A549 (cell line): Measurements from ENCODE around the gene MAP2K7. TPM values are rescaled to one million over a fixed set of nuclear protein-coding genes. Genes with fewer than 3 reads are reported as not detected.

Source experiments
- ATAC-seq, 2 experiments: fragments of 200-7000 bp in 1 of 2; fragments of >200 bp in 1 of 2; cut with Nextera tagmentation in 1 of 2; cut with Tn5 transposase in 1 of 2; 3 replicates each; pipeline versions ENCODE4 v1.8.0 to v1.9.1; 2018 to 2020; ENCODE audit warnings: mild to moderate bottlenecking in 1 of 2, moderate library complexity in 1 of 2
- CTCF ChIA-PET: fragments of 300-600 bp; sonication (Branson Sonifier 250); formaldehyde crosslinking; extraction: SDS; loops from one replicate; lab custom pipeline; 2021; ENCODE audit warnings: antibody characterized with exemption, inconsistent platforms; lab: Yijun Ruan, JAX
- POLR2A ChIA-PET: fragments of 350-600 bp; formaldehyde crosslinking; extraction: SDS; loops from one replicate; lab custom pipeline; 2021; ENCODE audit warnings: antibody characterized with exemption, inconsistent platforms; lab: Yijun Ruan, JAX
- DNase-seq, 2 experiments: peaks; one replicate each; pipeline versions ENCODE4 v3.0.0 to v3.0.0-alpha.2; 2011 to 2016; ENCODE audit warnings: low read depth in 1 of 2, low spot score in 1 of 2
- FAIRE-seq: peaks from 2 replicates; lab custom pipeline; 2011; peaks lifted over from hg19 to GRCh38; lab: Jason Lieb, UNC
- H3K27ac ChIP-seq, 2 experiments: fragments of >200 bp; sonication (Bioruptor Twin); formaldehyde crosslinking; 3 replicates each; pipeline ENCODE4 v1.5.1; 2016 to 2017
- H3K4me1 ChIP-seq: fragments of >200 bp; sonication (Bioruptor Twin); formaldehyde crosslinking; 3 replicates; pipeline ENCODE4 v1.6.1; 2016
- H3K4me2 ChIP-seq: fragments of >200 bp; sonication (Bioruptor Twin); formaldehyde crosslinking; 3 replicates; pipeline ENCODE4 v1.6.1; 2016
- H3K4me3 ChIP-seq: fragments of >200 bp; sonication (Bioruptor Twin); formaldehyde crosslinking; 3 replicates; pipeline ENCODE4 v1.5.1; 2016
- H3K9me3 ChIP-seq: fragments of >200 bp; sonication (Bioruptor Twin); formaldehyde crosslinking; 3 replicates; pipeline ENCODE4 v1.6.1; 2016
- CBX2 ChIP-seq: fragments of 200-600 bp; sonication (generic); IDR thresholded peaks from 2 replicates; pipeline ENCODE4 v1.6.1; 2016; ENCODE audit warnings: low read depth, mild to moderate bottlenecking, borderline replicate concordance
- CEBPB ChIP-seq, 2 experiments: fragments of >200 bp in 1 of 2; sonication (Bioruptor Twin) in 1 of 2; formaldehyde crosslinking in 1 of 2; IDR thresholded peaks; 2 replicates each; pipeline ENCODE4 v1.6.1; 2012 to 2016
- HOXB13 ChIP-seq: fragments of 250-450 bp; sonication (Bioruptor Pico); IDR thresholded peaks from 2 replicates; pipeline ENCODE4 v1.5.0; 2020; ENCODE audit warnings: low read depth, mild to moderate bottlenecking, moderate library complexity
- NFE2L2 ChIP-seq: fragments of 150-350 bp; conservative IDR thresholded peaks from 2 replicates; pipeline ENCODE4 v1.6.1; 2014; ENCODE audit warnings: low read length
- RARB ChIP-seq: fragments of 250-450 bp; sonication (Bioruptor Pico); IDR thresholded peaks from 2 replicates; pipeline ENCODE4 v1.8.0; 2021; ENCODE audit warnings: mild to moderate bottlenecking, moderate library complexity
- USF2 ChIP-seq: fragments of 450-650 bp; IDR thresholded peaks from 2 replicates; pipeline ENCODE4 v1.6.1; 2014; ENCODE audit warnings: antibody characterized with exemption
- WGBS: methylation state at CpG from one replicate; pipeline ENCODE4 v1.1.6; 2017; ENCODE audit errors: missing lambda C conversion rate; 5-methylcytosine and 5-hydroxymethylcytosine counted together
- polyA plus RNA-seq, 4 experiments: library from polyadenylated mRNA; depleted of rRNA in 3 of 4; stranded (reverse); fragments of >200 nt; fragmentation: RNase III in 1 of 4; extraction: RNeasy Plus Mini Kit Qiagen cat#74134 plus additional on column Dnase treatment in 1 of 4; gene quantifications; 2 replicates in 3 of 4; 3 replicates in 1 of 4; pipeline ENCODE4 v1.2.3, GENCODE V29; 2011 to 2017
- TF ChIP-seq, protein P1 (sequence below): fragments of >200 bp; sonication (Bioruptor Twin); formaldehyde crosslinking; IDR thresholded peaks from 3 replicates; pipeline ENCODE4 v1.6.1; 2016
- TF ChIP-seq, protein P2 (sequence below): fragments of 250-450 bp; sonication (Bioruptor Pico); IDR thresholded peaks from 2 replicates; pipeline ENCODE4 v1.5.0; 2020; ENCODE audit warnings: low read depth, mild to moderate bottlenecking, moderate library complexity

MAP2K7 gene
- polyA plus RNA-seq, 2 of the 4 experiments (the other 2 are of a cell fraction), result 5.5 to 19.4 TPM

GRCh38 chr19:7912697-7913564, 9.3 kb downstream of the MAP2K7 start:
- ChIA-PET CTCF (interaction anchor here (1.8 to 2.1 kb wide), 2 partner anchors 9 to 45 kb away, joined by 6 to 8 read pairs; partner anchors contain the start of gene MAP2K7), POLR2A (interaction anchor here (1.7 kb wide), 1 partner anchor 10 kb away, joined by 5 read pairs; the partner anchor contains the start of gene MAP2K7)
- TF ChIP-seq, protein P1, sequence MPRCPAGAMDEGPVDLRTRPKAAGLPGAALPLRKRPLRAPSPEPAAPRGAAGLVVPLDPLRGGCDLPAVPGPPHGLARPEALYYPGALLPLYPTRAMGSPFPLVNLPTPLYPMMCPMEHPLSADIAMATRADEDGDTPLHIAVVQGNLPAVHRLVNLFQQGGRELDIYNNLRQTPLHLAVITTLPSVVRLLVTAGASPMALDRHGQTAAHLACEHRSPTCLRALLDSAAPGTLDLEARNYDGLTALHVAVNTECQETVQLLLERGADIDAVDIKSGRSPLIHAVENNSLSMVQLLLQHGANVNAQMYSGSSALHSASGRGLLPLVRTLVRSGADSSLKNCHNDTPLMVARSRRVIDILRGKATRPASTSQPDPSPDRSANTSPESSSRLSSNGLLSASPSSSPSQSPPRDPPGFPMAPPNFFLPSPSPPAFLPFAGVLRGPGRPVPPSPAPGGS, result no peak
- TF ChIP-seq USF2, result no peak
- TF ChIP-seq, protein P2, sequence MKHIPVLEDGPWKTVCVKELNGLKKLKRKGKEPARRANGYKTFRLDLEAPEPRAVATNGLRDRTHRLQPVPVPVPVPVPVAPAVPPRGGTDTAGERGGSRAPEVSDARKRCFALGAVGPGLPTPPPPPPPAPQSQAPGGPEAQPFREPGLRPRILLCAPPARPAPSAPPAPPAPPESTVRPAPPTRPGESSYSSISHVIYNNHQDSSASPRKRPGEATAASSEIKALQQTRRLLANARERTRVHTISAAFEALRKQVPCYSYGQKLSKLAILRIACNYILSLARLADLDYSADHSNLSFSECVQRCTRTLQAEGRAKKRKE, result no peak
- TF ChIP-seq CBX2, result no peak
- FAIRE-seq (no peak), ATAC-seq (no peak), DNase-seq (no peak)
- Histone ChIP-seq H3K4me1 (peaks cover 9% of the 10 kb centered on the region), H3K4me3 (no peak overlapping the region), H3K4me2 (no peak overlapping the region), H3K27ac (no peak overlapping the region), H3K9me3 (no peaks in the 10 kb centered on the region)
- WGBS, result 93% methylated on average over 33 of the region's 39 CpGs

DNA sequence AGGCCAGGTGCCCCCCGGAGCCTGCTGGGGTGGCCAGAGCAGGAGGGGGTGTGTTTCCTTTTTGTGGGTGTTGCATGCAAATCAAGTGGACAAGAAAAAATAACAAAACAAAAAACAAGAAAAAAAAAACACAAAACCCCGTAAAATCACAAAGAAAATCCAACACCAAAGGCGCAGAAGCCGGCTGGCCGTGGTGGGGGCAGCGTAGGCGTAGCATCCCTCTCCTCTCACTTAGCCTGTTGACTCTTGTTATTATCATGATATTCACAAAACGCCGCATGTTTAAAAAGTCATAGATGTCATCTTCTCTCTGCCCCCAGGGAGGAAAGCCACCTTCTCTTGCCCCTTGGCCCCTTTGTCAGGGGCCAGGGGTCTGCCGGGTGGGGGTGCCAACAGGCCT, 10.0 kb downstream of the MAP2K7 start:
- Histone ChIP-seq H3K4me2 (no peak overlapping the region), H3K4me3 (no peak overlapping the region), H3K4me1 (peaks cover 9% of the 10 kb centered on the region), H3K9me3 (no peaks in the 10 kb centered on the region), H3K27ac (no peak overlapping the region)
- no peak for DNase-seq
- ChIA-PET POLR2A (no interaction called here), CTCF (no interaction called here)
- TF ChIP-seq NFE2L2, result no peak
- no peak for TF ChIP-seq HOXB13 (CRISPR knock-in tag)
- 89% methylated on average over 10 of the region's 10 CpGs for WGBS
- FAIRE-seq, result no peak
- no peak for ATAC-seq

DNA sequence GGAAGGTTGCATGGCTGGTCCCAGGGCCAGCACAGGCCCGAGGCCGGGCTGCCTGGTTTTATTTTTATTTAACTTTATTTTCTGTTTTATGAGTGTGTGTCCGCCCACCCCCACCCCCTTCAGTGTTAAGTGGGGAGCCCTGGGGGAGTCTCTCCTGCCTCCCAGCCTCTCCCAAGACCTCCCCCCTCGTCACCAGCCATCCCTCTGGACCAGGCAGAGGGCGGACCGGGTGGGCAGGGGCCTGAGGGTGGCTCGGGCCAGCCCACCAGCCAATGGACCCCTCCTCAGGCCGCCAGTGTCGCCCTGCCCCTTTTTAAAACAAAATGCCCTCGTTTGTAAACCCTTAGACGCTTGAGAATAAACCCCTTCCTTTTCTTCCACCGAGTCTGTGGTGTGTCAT, 10.4 kb downstream of the MAP2K7 start:
- Histone ChIP-seq H3K27ac (no peak overlapping the region), H3K4me2 (no peak overlapping the region), H3K4me1 (peaks cover 9% of the 10 kb centered on the region), H3K9me3 (no peaks in the 10 kb centered on the region), H3K4me3 (no peak overlapping the region)
- no peak for TF ChIP-seq RARB (CRISPR knock-in tag)
- CTCF ChIA-PET, result no interaction called here
- ATAC-seq (no peak), DNase-seq (no peak), FAIRE-seq (no peak)
- WGBS, result 68% methylated on average over 12 of the region's 12 CpGs
- POLR2A ChIA-PET, result interaction anchor here (1.8 kb wide), 1 partner anchor 11 kb away, joined by 4 read pairs; no protein-coding TSS in a partner anchor

DNA sequence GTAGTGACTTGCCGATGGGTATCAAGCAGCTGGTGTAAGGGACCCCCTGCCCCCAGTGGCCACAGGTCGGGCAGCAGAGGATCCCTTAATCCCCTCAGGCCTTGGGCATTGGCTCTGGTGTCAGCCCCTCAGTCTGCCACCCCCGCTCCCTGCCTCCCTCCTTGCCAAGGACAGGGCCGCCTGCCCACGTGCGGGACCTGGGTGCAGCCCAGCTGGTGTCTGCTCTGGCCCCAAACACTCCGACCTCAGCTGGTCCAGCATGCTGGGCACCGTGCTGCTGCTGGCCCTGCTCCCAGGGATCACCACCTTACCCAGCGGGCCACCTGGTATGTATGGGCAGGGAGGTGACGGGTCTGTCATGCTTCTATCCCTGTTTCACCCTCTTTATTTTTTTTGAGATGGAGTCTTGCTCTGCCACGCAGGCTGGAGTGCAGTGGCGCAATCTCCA, 10.9 kb downstream of the MAP2K7 start, which contains the start of gene TGFBR3L:
TSS of gene TGFBR3L (plus strand) at position 233 of the 448 bp plus-strand sequence.
- no peak for TF ChIP-seq CEBPB (IDR thresholded peaks at IDR 0.05)
- ChIA-PET POLR2A (interaction anchor here (1.8 kb wide), 1 partner anchor 11 kb away, joined by 4 read pairs; no protein-coding TSS in a partner anchor), CTCF (interaction anchor here (1.3 kb wide), 1 partner anchor 11 kb away, joined by 4 read pairs; the partner anchor contains the start of gene MAP2K7)
- no peak for DNase-seq
- WGBS, result 72% methylated on average over 7 of the region's 12 CpGs
- no peak within 1 kb of the TSS for H3K27ac ChIP-seq
- ATAC-seq, result no peak
- H3K9me3 ChIP-seq, result no peaks in the 10 kb centered on the region
- no peak within 1 kb of the TSS for H3K4me2 ChIP-seq
- no peak within 1 kb of the TSS for H3K4me3 ChIP-seq
- no peak for FAIRE-seq
- H3K4me1 ChIP-seq, result peaks cover 11% of the 10 kb centered on the region
